Activated T-cell treated with anti-CD3 and anti-CD28 coated beads for 48 hours (primary cell): ENCODE data around the gene ADAMTS19.

Source experiments
- DNase-seq: peaks from one replicate; pipeline ENCODE4 v3.0.0-alpha.2; 2020; ENCODE audit warnings: low read depth

The ADAMTS19 gene

GRCh38 chr5:129465776-129466344 lies 5.8 kb downstream of the ADAMTS19 start:
- no peak for DNase-seq

GRCh38 chr5:129474544-129474943 lies 14.4 kb downstream of the ADAMTS19 start:
- DNase-seq = no peak

- DNase-seq = no peak
These were observed 16.7 kb downstream of the ADAMTS19 start for GRCh38 chr5:129476751-129477150.

- DNase-seq = no peak
These were observed 17.4 kb downstream of the ADAMTS19 start for GRCh38 chr5:129477532-129477931.

- DNase-seq = no peak
These were observed 21.1 kb downstream of the ADAMTS19 start for GRCh38 chr5:129481161-129481560.

GRCh38 chr5:129496421-129496820 lies 36.3 kb downstream of the ADAMTS19 start:
- no peak for DNase-seq

GRCh38 chr5:129496864-129497595 lies 36.9 kb downstream of the ADAMTS19 start:
- DNase-seq = no peak

GRCh38 chr5:129499208-129499852 lies 39.2 kb downstream of the ADAMTS19 start:
- DNase-seq = no peak

- DNase-seq = no peak
These were observed 40.0 kb downstream of the ADAMTS19 start for GRCh38 chr5:129500101-129500500.

- DNase-seq = no peak
These were observed 46.0 kb downstream of the ADAMTS19 start for GRCh38 chr5:129506086-129506485.

GRCh38 chr5:129506950-129507349 lies 46.9 kb downstream of the ADAMTS19 start:
- no peak for DNase-seq

- DNase-seq = no peak
These were observed 47.4 kb downstream of the ADAMTS19 start for GRCh38 chr5:129507527-129507926.

- no peak for DNase-seq
These were observed 48.5 kb downstream of the ADAMTS19 start for GRCh38 chr5:129508606-129509005.

- DNase-seq = no peak
These were observed 49.4 kb downstream of the ADAMTS19 start for GRCh38 chr5:129509363-129509975.

- no peak for DNase-seq
These were observed 51.2 kb downstream of the ADAMTS19 start for GRCh38 chr5:129511291-129511690.

- no peak for DNase-seq
These were observed 81.0 kb downstream of the ADAMTS19 start for GRCh38 chr5:129541051-129541450.

- no peak for DNase-seq
These were observed 81.7 kb downstream of the ADAMTS19 start for GRCh38 chr5:129541648-129542251.

- no peak for DNase-seq
These were observed 87.0 kb downstream of the ADAMTS19 start for GRCh38 chr5:129547137-129547536.

GRCh38 chr5:129554134-129554904 lies 94.2 kb downstream of the ADAMTS19 start:
- DNase-seq = no peak

GRCh38 chr5:129563585-129563984 lies 103.5 kb downstream of the ADAMTS19 start:
- DNase-seq = no peak

GRCh38 chr5:129569295-129569694 lies 109.2 kb downstream of the ADAMTS19 start:
- DNase-seq = no peak

GRCh38 chr5:129572060-129572459 lies 112.0 kb downstream of the ADAMTS19 start:
- DNase-seq = no peak
